GM18499 (cell line): Measurements from ENCODE around the gene CCL3.
"Not testable (repeated sequence)": the region's sequence is repeated elsewhere in the genome, so short reads cannot be mapped to it uniquely, and the experiment has no call there.

Source experiments
- ATAC-seq: cut with Tn5 transposase; IDR thresholded peaks from one replicate; pipeline ENCODE4 v1.9.1; 2021; ENCODE audit warnings: moderate number of reproducible peaks; ENCODE audit not compliant: insufficient read depth, unreplicated experiment

CCL3 gene

GRCh38 chr17:36088670-36089338 lies 1.1 kb downstream of the CCL3 start:
- no peak for ATAC-seq

- ATAC-seq: not testable (repeated sequence)
Observed at GRCh38 chr17:36087897-36088572, 1.9 kb downstream of the CCL3 start.

DNA sequence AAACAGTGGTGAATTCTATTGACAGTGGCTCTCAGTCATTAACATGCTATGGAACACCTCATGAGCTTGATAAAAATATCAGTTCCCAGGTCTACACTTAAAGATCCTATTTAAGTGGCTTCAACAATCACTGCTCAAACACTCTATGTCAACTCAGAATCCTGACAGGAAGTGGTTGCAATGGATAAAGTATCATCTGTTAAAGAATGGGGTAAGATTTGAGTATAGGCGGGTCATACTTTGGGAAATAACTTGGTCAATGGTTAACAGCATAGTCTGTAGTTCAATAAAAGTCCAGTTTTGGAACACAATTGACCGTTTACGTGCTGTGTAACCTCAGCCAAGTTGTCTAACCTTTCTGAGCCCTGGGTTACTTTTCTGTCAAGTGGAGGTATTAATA lies 2.5 kb downstream of the CCL3 start:
- not testable (repeated sequence) for ATAC-seq

DNA sequence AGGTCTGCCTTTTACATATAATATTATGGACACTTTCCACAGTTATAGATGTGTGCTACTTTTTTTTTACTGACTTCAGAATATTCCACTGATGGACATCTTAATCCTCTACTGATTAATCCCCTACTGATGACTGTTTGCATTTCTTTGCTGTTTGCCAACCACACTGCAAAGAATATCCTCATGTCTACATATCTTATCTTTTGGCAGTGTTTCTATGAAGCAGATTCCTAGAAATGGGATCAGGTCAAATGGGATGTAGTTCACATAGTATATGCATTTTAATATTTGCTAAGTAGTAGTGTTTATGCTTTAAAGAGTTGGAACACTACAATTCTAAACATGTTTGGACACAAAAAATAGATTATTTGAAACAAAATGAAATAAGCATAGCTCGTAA lies 3.2 kb downstream of the CCL3 start:
- ATAC-seq: no peak

DNA sequence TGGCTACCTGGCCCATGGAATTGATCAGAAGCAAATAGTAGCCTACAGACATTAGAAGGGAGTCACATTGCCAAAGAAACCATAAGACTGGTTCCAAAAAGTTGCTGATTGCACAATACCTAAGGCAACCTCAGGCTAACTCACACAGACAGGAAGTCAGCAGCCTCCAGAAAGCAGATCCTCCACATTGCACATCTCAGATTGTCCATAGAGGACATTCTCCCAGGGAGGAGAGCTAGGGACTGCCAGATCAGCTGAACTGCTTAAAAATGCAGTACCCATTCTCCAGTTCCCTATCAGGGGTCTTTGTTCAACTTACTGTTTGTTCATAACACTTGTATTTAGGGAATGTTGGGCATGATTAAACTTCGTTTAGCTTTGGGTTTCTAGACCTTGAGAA lies 4.2 kb downstream of the CCL3 start:
- no peak for ATAC-seq

GRCh38 chr17:36083691-36084090 lies 6.3 kb downstream of the CCL3 start:
- ATAC-seq: not testable (repeated sequence)

GRCh38 chr17:36082482-36083120 lies 7.3 kb downstream of the CCL3 start:
- ATAC-seq: not testable (repeated sequence)

DNA sequence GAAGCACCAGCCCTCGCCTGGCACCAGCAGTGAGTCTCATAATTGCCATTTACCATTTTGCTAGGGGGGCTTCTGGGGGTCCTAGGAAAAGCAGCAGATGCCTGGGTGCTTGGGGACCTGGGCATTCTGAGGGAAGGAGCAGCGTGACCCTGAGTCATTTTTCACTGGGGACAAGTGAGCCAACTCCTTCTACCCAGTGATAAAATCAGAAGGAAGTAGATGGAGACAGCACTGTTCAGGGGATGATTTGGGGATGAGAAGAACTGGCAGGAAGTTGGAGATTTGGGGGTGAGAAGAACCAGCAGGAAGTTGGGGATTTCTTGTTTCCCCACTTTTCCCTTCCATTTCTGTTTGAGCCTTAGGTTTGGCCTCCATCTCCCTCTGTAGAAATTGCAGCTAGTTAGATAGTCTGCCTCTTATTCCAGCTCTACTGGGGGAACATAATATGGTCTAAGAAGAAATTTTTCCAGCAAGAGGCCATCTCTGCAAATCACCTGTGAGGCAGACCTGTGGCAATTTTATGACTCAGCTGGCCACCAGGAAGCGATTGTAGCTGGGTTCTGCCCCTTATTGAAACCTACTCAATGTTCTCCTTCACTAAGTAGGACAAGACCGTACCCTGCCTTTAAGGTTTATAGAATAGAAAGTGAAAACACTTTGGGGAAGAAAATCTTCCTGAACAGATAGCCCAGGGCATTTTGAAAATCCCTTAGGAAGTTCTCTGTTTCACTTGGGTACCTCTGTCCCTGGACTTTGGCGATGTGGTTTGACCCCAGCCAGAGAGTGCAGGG lies 8.1 kb downstream of the CCL3 start:
- ATAC-seq: not testable (repeated sequence)

GRCh38 chr17:36074365-36074764 lies 15.6 kb downstream of the CCL3 start:
- no peak for ATAC-seq

DNA sequence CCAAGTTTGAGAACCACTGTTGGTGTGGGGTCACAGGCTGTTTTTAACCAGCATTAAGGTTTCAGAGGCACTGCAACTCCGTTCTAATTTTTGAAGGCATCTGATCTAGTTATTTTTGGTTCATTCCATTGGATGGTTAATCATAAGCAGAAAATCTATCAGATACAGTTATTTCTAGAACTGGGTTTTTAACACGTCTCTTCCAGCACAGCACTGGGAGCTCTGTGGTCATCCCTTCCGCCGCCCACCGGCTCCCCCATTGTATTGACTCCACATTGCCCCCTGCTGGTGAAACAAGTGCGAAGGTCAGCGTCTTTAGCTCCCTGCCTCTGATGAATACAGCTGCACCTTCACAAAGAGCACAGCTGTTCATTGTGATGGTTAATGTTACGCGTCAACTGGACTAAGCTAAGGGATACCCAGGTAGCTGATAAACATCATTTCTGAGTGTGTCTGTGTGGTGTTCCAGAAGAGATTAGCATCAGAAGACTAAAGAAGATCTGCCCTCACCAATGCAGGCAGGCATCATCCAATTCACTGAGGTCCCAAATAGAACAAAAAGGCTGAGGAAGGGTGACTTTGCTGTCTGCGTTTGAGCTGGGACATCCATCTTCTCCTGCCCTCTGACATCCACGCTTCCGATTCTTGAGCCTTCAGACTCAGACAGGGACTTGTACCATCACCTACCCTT lies 17.4 kb downstream of the CCL3 start:
- ATAC-seq: no peak

DNA sequence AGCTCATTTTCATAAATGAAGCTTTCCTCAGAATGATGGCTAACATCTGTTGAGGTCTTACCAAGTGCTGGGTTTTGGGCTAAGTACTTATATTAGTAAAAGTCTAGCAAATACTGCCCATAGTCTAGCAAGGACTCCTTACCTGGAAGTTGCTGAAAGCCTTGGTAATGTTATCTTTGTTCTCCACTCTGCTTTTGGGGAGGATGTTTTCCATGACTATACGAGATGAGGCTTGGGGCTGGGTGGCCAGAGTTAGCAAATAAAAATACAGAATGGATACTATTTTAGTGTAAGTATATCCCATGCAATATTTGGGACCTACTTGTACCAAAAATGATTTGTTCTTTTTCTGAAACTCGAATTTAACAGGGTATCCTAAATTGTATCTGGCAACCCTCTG lies 18.2 kb downstream of the CCL3 start:
- no peak for ATAC-seq

- no peak for ATAC-seq
Observed at GRCh38 chr17:36070427-36070826, 19.5 kb downstream of the CCL3 start.

GRCh38 chr17:36069136-36069535 lies 20.8 kb downstream of the CCL3 start:
- ATAC-seq: no peak

DNA sequence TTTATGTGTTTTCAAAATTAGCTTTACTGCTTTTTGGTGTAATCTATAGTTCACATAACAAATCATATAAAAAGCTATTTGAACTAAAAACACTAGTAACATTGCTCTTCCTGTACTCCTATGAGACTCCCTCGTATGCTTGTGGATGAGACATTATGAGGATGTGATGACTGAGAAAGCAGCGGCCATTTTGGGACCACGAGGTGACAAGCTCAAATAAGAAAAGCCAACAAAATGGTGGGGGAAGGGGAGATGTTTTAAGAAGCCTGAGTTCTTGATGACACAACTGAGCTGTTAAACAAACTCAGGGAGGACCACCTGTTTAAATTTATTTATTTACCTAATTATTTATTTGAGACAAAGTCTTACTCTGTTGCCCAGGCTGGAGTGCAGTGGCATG lies 21.4 kb downstream of the CCL3 start:
- ATAC-seq: no peak

GRCh38 chr17:36066365-36066985 lies 23.5 kb downstream of the CCL3 start:
- no peak for ATAC-seq

- no peak for ATAC-seq
Observed at GRCh38 chr17:36063786-36064541, 26.0 kb downstream of the CCL3 start, which contains the start of gene CCL18. Gene CCL18 (plus strand): TSS chr17:36064272. CDS start chr17:36064343, 71 bp downstream.

DNA sequence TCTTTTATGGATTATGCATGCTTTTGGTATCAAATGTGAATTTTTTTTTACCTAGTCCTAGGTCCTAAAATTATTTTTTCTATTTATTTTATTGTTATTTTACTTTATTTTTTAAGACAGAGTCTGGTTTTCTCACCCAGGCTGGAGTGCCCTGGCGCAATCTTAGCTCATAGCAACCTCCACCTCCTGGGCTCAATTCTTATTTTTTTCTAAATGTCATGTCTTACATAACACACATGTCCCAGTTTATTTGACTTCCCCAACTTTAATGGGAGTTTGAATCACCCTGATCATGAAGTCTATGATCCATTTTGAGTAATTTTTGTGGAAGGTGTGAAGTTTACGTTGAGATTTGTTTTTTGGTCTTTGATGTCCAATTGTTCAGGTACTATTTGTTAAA lies 29.1 kb downstream of the CCL3 start:
- no peak for ATAC-seq

GRCh38 chr17:36059406-36059805 lies 30.5 kb downstream of the CCL3 start:
- ATAC-seq: no peak

DNA sequence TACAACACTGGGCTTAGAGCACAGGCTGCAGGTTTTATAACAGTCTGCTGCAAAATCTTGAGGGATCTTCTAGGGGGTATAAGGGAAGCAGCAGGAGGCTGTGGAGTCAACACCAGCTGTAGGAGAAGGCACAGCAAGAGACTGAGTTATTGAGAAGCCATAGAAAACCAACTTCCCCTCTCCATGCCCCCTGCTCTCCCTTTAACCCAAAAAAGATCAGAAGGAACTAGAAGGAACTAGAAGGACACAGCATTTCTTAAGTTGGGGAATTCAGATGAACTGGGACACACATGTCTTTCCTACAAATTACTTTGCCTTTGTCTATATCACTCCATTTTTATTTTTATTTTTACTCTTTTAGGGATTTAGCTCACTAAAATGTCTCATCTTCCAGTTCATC lies 32.0 kb downstream of the CCL3 start:
- no peak for ATAC-seq
